UCSD-AML1 (cell line): ENCODE results near the gene INSM2.

Source experiments
- DNase-seq: peaks from one replicate; lab custom pipeline; 2025; ENCODE audit not compliant: unreplicated experiment; lab: John Stamatoyannopoulos, UW

The INSM2 gene, protein sequence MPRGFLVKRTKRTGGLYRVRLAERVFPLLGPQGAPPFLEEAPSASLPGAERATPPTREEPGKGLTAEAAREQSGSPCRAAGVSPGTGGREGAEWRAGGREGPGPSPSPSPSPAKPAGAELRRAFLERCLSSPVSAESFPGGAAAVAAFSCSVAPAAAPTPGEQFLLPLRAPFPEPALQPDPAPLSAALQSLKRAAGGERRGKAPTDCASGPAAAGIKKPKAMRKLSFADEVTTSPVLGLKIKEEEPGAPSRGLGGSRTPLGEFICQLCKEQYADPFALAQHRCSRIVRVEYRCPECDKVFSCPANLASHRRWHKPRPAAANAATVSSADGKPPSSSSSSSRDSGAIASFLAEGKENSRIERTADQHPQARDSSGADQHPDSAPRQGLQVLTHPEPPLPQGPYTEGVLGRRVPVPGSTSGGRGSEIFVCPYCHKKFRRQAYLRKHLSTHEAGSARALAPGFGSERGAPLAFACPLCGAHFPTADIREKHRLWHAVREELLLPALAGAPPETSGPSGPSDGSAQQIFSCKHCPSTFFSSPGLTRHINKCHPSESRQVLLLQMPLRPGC

DNA sequence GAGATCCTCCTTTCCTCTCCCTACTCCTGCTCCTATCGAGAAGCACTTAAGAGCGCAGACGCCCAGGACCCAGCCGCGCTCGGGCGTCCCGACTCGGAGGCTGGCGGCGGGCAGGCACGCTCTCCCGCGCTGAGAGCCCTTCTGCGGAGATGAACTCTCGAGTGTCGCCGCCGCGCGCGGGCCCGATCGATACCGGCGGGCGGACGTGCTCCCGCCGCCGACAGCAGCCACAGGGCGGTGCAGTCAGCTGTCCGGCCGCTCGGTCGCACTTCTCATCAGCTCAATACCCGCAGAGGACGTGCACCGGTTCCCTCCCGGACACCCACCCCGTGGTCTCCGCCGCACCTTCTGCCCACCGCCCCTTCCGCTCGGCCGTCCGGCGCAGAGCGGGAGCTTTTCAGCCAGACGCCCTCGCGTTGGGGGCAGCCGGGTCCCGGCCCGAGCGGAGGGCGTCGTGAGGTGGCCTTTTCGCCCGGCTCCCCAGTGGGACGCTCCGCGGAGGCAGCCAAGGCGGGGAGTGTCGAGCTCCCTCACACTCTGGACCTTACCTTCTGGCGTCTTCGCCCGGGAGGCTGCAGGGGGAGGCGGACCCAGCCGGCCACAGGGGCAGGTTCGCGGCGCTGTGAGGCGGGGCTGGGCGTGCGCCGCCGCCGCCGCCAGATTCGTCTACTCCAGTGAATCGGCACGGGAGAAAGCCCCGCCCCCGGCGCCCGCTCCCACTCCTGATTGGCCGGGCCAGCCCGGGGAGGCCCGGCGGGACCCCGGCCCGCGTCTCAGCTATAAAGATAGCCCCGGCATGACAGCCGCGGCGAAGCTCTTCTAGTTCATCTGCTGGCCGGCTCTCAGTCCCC is at the start of gene INSM2:
Gene INSM2 (plus strand): TSS at position 808 of the 851 bp plus-strand sequence. CDS start 89 bp downstream, outside the sequence.
- DNase-seq: peak; percentile 23

DNA sequence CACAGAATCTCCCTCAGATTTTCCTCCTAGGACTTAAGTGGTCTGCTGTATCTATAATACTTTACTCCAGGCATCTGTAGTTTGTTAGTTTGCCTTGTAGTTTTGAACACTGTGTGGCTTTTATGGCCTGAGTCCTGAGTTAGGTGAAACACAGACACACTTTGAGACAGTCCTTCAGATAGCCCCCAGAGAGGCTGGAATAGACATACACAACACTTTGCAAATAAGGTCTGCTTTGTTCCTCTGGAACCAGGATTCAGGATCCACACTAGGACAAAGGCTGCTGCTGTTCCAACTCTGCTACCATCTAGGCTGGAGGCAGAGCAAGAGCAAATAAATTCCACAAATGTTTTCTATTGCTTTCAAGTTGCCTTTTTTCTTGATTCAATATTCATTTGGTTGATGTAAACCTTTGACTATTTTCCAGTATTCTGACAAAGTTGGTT is 41.4 kb upstream of the INSM2 start:
- DNase-seq: no peak

DNA sequence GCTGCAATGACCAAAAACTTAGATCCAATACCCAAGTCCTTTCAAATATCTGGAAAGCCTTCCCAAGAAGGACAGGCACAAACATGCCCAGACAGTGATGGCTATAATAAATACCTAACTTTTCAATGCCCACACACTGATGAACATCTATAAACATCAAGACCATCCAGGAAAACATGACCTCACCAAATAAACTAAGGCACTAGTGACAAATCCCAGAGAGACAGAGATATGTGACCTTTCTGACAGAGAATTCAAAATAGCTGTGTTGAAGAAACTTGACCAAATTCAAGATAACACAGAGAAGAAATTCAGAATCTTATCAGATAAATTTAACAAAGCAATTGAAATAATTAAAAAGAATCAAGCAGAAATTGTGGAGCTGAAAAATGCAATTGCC is 38.7 kb upstream of the INSM2 start:
- DNase-seq: no peak

DNA sequence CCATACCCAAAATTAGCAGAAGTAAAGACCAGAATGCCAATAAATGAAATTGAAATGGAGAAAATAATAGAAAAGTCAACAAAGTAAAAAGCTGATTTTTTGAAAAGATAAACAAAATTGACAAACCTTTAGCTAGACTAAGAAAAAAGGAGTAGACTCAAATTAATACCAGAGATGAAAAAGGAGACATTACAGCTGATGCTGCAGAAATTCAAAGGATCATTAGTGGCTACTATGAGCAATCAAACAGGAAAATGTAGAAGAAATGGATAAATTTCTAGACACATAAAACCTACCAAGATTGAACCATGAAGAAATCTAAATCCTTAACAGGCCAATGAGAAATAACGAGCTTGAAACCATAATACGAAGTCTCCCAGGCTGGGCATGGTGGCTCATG is 34.8 kb upstream of the INSM2 start:
- no peak for DNase-seq

DNA sequence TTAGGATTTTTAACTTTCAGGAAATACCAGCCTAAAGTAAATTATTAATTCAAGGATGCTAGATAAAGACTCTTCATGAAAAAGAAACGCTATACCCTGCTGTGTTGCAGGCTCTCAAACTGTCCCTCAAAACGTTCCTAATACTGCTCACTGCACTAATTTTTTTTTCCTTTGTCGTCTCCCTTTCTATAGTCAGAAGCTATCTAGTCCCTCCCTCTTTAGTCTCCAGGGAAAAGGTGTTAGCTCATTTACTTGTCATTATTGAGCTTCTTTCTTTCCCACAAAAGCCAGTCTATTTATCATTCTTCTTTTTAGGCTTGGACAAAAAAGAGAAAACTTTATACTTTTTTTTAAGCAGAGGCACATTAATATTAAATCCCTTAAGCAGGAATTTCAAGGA is 30.3 kb upstream of the INSM2 start:
- no peak for DNase-seq

DNA sequence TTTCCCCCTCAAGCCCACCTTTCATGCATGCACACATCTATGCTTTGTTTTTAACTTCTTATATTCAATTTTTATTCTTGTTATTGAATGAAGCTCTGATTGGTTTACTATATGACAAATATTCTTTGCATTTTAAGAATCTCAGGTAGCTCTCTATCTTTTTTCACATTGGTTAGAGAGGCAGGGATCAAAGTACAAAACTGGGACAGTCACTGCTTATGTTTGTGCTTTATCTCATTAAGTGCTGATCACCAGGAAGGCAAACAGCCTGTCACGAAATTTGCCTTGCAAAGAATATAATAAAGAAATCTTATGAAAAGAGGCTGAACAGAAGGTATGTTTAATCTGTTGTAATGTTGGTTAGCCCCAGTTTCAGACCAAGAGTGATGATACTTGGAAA is 29.7 kb upstream of the INSM2 start:
- DNase-seq: no peak

DNA sequence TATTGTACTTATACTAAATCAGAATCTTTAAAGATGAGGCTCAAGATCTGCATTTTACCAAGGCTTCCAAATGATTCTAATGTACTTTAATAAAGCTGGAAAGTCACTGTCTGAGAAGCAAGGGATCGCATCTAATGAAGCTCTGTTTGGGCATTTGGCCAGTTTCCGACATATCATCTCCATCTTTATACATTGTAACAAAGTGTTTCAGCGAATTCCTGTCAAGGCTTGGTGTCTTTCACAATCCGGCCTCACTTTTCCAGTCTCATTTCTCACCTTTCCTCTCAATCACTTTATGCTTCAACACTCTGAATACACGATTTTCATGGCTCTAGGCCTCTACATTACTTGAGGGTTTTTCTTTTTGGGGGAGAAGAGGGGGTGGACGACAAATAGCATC is 27.5 kb upstream of the INSM2 start:
- no peak for DNase-seq

DNA sequence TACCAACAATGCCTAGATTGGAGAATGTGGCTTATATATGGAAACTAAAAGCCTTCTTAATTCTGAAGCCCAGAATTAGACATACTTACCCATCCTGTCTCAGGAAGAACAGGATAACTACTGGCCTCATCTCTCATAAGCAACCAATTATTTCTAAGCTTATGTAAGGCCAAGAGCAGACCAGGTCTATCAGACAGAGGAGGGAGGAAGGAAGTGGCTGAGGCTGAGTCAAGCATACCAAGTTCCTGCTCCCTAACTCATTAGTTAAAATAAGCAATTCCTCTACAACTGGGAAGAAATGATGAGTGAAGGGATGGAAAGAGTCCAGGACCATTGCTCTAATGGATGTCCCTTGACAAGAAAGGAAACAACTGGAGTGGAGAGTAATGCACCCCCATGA is 27.0 kb upstream of the INSM2 start:
- peak; percentile 16 for DNase-seq

DNA sequence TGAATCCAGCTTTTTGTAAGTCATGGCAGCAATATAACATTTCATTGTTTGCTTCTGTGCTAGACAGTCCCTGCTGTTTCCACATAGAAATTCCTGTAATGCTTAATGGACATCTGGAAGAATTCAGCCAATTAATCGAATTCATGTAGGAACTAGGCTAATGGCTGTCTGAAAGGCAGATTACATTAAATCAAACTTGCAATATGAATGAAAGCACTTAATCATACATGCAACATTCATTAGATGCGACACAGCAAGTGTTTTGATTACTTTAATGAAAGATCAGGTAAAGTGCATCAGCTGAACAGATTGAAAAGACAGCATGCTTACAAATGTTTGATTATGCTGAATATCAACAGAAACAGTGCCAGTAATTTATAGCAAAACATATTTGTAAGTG is 24.1 kb upstream of the INSM2 start:
- DNase-seq: no peak

DNA sequence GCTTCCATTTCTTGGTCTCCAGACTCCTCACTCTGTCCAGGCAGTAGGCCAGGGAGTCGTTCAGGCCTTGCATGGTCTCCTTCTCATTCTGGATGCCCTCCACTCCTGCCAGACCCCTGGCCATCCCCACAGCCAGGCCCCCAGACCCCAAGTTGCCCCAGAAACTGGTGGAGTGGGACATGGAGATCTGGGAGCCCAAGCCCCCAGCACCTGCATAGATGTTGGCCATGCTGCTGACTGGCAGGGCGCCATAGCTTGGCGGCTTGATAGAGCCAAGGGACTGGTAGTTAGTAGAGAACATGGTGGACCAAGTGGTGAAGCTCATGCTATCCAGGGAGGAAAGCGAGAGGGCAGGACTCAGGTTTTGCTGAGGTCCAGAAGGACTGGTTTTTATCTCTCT is 21.2 kb upstream of the INSM2 start:
- no peak for DNase-seq

DNA sequence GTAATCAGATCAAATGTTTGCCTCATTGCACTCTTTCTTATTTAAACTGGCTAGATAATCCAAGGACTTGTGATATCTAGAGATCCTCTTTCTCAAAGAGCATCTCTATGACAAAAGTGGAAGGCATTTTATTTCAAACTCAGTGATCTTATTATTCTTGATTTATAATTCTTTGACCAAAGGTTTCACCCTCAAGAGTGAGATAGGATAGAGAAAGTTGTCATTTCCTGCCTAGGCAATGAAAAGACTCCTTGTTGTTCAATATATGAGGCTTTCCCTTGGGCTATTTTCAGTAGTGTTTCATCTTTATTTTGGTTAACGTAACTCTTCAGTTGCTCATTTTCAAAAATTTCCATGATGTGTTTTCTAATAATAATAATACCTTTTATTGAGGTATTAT is 18.0 kb upstream of the INSM2 start:
- DNase-seq: no peak

DNA sequence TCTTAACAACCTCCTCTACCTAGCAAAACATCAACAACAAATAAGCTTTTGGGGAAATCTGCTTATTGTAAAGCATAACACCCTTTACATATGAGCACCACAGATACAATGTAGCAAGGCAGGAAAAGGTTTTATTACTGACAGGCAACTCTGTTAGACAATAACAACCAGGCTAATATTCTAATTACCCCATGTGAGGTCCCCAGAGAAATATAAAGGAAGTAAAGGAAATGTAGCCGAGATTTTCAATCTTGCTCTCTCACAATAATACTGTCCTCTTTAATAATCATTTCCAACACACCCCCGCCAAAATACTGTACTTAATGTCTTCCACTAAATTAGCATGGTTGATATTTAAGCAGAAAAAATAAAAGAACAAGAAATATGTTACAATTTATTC is 14.0 kb upstream of the INSM2 start:
- DNase-seq: no peak

DNA sequence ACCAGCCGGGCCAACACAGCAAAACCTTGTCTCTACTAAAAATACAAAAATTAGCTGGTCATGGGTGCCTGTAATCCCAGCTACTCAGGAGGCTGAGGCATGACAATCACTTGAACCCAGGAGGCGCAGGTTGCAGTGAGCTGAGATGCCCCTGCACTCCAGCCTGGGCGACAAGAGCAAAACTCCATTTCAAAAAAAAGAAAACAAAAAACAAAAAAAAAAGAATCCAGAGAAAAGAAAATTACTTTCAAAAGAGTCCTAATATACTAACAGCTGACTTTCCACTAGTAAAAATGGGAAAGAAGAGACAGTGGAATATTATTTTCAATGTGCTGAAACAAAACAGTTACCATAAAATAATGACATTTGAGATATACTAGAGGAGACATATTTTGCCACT is 8.3 kb upstream of the INSM2 start:
- DNase-seq: no peak

DNA sequence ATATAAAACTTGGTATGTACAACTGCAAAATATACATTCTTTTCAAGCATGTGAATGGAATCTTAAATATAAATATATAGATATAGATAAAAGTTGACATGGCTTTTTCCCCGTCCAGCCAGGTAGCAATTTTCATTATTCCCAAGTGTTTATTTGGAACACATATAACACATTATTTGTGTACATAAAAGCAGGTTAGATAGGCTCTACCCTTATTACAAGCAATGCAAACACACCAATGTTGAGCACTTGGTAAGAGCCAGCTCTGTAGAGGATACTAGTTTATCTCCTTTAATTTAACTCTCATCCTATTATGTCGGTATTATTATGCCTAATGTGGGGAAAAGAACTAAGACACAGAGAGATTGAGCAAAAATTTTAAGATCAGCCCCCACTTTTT is 7.0 kb upstream of the INSM2 start:
- no peak for DNase-seq

DNA sequence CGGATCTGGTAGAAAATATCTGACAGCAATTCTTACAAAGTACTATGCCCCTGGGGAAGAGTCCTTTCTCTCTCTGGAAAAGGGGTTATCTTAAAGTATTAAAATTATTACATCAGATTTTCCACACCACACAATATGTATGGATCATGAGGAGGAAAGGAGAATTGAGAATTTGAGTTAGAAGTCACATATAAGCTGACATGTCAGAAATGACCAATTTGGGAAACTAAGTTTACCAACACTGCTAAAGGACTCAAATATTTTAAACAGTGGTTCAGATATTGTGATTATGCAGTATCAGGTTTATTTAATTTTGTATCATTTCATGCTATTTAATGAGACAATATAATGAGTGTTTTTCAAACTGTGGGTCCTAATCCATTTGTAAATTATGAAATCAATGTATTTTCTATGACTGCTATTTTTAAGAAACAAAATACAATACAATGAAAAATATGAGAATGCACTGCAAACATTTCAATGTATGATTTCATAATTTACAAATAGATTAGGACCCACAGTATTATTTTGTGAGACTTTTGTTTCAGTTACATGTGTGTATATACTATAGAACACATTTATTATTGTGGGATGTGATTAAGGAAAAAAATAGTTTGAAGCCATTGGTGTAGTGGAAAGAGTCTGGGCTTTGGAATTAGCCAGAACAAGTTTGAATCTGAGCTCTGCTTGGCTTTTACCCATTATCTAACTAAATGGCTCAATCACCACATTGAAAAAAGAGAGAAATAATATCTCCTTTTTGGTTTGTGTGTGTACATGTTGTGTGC is 1.8 kb upstream of the INSM2 start:
- DNase-seq: no peak

DNA sequence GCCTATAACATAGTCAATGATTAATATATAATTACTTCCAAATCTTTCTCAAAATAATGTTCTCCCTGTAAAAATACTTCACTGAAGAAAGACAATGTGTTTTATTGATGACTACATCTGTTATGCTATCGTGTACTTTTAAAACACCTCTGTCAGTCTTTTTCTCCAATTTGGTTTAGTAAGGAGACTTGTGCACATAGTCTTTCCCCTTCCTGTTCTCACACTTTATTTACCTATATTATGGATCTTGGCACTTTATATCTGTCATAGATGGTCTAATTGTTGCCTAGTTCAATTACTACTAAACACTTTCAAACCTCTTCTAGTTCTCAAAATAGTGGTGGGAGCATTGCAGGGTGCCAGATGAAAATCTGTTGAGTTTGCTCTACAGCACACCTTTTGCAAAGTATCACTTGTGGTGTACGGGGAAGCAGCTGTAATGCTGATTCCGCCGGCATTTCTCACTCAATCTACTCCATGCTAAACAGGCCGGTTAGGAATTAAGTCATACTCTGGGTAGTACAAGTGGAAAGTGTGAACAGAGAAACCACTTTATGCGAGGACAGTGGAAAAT is 1.1 kb upstream of the INSM2 start:
- DNase-seq: no peak

DNA sequence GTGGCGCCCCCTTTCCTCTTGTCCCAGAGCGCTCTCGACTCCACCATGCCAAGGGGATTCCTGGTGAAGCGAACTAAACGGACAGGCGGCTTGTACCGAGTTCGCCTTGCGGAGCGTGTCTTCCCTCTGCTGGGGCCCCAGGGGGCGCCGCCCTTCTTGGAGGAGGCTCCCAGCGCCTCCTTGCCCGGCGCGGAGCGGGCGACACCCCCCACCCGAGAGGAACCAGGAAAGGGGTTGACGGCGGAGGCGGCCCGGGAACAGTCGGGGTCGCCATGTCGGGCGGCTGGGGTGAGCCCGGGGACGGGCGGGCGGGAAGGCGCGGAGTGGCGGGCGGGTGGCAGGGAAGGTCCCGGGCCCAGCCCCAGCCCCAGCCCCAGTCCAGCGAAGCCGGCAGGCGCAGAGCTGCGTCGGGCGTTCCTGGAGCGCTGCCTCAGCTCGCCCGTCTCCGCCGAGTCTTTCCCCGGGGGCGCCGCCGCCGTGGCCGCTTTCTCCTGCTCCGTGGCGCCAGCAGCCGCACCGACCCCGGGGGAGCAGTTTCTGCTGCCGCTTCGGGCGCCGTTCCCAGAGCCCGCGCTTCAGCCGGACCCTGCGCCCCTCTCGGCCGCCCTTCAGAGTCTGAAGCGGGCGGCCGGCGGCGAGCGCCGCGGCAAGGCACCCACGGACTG is 376 bp downstream of the INSM2 start:
- DNase-seq: no peak

DNA sequence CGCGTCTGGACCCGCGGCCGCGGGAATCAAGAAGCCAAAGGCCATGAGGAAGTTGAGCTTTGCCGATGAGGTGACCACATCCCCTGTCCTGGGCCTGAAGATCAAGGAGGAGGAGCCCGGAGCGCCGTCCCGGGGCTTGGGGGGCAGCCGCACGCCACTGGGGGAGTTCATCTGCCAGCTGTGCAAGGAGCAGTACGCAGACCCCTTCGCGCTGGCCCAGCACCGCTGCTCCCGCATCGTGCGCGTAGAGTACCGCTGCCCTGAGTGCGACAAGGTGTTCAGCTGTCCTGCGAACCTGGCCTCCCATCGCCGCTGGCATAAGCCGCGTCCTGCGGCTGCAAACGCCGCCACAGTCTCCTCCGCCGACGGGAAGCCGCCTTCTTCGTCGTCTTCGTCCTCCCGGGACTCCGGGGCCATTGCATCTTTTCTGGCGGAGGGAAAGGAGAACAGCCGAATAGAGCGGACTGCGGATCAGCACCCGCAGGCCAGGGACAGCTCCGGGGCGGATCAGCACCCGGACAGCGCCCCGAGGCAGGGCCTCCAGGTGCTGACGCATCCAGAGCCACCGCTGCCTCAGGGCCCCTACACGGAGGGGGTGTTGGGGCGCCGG is 1.0 kb downstream of the INSM2 start:
- peak; percentile 69 for DNase-seq

DNA sequence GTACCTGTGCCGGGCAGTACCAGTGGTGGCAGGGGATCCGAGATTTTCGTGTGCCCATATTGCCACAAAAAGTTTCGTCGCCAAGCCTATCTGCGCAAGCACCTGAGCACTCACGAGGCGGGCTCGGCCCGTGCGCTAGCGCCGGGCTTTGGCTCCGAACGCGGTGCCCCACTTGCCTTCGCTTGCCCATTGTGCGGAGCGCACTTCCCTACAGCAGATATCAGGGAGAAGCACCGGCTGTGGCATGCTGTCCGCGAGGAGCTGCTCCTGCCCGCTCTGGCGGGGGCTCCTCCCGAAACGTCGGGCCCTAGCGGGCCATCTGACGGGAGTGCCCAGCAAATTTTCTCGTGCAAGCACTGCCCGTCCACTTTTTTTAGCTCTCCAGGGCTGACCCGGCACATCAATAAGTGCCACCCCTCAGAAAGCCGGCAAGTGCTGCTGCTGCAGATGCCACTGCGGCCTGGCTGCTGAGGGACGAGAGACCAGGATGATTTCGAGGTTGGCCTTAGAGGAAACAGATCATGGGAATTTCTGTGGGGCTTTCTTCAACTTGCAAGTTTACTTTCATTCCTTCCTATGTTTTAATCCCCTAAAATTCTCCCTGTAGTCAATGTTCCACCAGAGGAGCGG is 1.6 kb downstream of the INSM2 start:
- no peak for DNase-seq
